Frontal cortex (tissue), 4 donors: ENCODE measurements around the gene ZNF507. TPM values are rescaled to one million over a fixed set of nuclear protein-coding genes. Genes with fewer than 3 reads are reported as not detected.

Source experiments
- DNase-seq, 2 donors: peaks; one replicate each; pipeline ENCODE4 v3.0.0; 2012; ENCODE audit warnings: low spot score in 2 of 2
- FAIRE-seq: peaks from 2 replicates; lab custom pipeline; 2012; peaks lifted over from hg19 to GRCh38; lab: Jason Lieb, UNC
- total RNA-seq: library from RNA; depleted of rRNA; stranded (reverse); fragments of >200 nt; gene quantifications from one replicate; pipeline ENCODE4 v1.2.3, GENCODE V29; 2014
- donor health status: control.
- donor health status: control.
- donor health status: control.

The ZNF507 gene
- total RNA-seq, 1 donor from 2014 or later, result 24.1 TPM

DNA sequence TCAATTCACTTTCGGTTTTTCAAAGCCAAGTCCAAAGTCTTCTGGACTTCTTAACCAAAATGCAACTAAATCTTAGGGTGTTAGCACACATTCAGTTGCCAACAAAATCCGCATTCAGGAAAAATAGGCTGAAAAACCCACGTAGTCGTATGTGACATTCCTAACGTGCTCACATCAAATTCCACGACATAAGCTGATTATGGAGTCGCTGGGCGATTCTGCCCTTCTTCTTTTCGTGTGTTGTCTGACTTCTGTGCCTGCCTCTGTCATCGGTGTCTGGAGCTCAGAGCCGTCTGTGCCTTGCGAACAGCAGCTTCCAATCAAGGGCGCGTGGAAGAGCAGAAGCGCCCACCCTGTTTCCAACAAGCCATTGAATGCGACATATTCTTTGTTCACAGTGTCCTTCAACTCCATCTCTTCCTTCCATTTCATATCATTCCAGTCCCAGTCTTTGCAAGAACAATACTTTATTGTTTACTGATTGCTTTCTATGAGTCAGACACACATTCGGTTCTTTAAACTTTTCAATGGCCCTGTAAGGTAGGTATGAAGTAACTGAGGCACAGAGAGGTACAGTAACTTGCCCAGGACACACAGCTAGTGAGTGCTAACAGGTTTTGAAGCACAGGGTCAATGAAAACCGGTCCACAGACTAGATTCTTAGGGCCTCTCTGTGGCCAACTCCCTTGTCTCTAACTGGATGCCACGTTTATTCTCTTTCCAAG, 8.2 kb upstream of the ZNF507 start:
- FAIRE-seq (no peak), DNase-seq (no peak)

GRCh38 chr19:32339423-32339822, 6.0 kb upstream of the ZNF507 start:
- FAIRE-seq, result no peak
- no peak for DNase-seq

DNA sequence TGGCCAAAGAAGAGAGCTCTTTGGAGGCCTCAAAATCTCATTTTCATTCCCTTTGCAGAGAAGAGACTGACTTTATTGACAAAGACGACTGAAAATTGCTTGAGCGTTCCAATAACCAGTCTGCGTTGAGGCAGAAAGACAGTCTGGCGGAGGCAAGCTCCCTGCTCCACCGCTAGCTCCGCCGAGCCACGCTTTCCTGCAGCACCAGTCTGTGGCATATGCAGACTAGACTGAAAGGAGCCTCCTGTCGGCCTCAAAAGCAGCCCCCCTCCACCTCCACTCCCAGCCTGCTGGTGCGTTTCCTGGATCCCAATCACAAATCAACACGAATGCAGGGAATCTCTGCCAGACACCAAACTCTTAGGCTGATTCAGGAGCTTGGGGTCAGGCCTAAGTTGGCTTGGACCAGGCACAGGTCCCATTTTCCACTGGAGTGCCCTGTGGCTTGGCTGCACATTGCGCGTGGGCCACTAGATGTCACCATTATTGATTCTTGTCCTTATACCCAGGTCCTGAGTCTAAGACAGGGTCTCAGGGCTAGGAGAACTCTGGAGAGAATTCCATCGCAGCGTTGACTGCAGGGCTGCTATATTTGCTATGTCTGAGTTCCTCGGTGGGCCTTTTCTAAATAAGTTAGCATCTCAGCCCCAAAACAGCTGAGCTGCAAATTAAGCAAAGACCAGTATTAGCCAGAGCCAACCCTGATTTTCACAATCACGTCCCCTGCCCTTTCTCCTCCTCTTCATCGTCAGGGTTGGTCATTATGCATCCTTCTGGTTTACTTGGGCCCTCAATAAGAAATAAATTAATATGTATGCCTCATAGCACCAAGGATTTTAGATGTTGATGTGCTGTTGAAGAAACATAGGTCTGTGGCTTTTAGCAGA, 5.2 kb upstream of the ZNF507 start:
- peak in 1 of 2 donors; percentile 61 for DNase-seq
- no peak for FAIRE-seq

GRCh38 chr19:32342695-32343094, 2.7 kb upstream of the ZNF507 start:
- FAIRE-seq (no peak), DNase-seq (no peak)

GRCh38 chr19:32343550-32344262, 1.7 kb upstream of the ZNF507 start:
- DNase-seq (no peak), FAIRE-seq (no peak)

DNA sequence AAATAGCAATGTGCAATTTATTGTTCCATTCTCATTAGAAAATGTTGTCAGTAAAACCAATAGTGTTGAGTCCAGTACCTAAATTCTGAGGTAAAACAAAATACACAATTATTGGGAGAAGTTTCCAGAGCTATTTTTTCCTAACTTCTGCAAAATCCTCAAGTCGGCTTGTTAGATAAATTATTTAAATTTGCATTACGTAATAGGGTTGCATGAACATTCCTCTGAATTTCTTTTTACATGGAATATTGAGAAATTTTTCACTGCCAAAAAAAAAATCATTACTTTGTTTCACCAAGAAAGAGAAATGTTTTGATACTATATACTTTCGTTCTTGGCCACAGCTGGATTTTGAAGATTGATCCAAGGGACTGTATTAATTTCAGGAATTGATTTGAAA, 1.5 kb downstream of the ZNF507 start:
- no peak for DNase-seq
- FAIRE-seq, result no peak

DNA sequence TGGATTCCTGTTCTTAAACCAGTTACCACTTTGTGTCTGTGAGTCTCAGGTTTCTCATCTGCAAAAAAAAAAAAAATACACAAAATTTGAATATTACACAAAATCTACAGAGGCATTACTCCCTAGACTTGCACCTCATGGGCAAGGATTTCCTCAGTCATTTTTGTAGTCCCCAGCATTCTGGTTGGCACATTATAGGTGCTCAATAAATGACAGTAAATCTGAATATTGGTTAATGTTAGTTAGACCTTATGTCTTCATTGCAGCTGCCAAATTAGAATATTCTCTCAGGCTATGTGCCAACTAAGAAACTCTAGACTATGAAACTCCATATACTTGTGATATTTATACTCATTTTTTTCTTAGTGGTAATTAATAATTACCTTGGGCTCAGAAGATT, 2.2 kb downstream of the ZNF507 start:
- no peak for DNase-seq
- FAIRE-seq, result no peak

GRCh38 chr19:32349051-32349450, 3.6 kb downstream of the ZNF507 start:
- no peak for DNase-seq
- FAIRE-seq, result no peak

DNA sequence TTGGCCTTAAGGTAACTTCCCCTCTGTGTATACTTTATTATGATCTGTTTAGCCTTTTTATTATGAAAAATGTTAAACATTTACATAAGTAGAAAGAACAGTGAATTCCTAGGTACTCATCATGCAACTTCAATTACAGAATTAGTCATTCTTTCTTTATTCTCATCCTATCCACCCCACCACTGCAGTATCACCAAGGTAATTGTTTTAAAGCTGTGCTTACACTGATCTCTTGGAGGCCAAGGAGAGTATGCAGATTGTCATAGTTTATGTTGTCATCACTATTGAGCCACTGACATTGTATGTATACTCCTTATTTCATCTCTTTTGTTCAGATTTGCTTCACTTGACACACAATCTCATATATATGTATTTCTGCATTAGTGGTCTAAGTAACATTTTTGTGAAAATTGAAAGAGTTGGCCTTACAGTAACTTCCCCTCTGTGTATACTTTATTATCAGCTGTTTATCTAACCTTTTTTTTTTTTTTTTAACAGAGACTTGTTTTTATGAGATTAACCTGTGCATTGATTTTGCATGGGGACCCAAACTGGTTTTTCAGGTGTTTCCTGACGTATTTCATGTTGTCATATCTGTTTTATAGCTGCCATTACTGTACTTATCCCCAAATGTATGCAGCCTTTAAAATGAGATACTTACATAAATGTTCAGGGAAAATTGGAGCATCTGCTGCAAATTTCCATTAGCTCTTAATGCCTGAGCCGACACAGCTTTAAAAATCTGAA, 4.5 kb downstream of the ZNF507 start:
- DNase-seq, result no peak
- FAIRE-seq, result no peak

DNA sequence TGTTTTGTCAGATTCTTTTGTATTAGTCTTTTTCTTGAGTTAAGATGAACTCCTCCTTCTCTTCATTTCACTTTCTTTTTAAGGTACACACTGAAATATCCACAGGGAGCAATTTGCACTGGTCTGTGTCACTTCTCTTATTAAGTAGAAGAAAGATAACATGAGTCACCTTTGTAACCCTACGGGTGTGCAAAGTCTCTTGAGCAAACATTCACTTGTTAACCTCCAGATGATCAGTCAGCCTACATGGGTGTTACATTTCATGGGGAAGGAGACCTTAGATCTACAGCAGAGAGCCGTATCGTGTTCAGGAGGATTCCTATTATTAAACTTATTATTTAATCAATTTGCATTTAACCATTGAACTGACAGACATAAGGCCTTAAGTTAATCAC, 5.1 kb downstream of the ZNF507 start:
- FAIRE-seq, result no peak
- no peak for DNase-seq

- no peak for DNase-seq
- no peak for FAIRE-seq
These were observed 5.6 kb downstream of the ZNF507 start for GRCh38 chr19:32350987-32351348.

GRCh38 chr19:32352241-32352630, 6.8 kb downstream of the ZNF507 start:
- FAIRE-seq, result no peak
- DNase-seq, result no peak

DNA sequence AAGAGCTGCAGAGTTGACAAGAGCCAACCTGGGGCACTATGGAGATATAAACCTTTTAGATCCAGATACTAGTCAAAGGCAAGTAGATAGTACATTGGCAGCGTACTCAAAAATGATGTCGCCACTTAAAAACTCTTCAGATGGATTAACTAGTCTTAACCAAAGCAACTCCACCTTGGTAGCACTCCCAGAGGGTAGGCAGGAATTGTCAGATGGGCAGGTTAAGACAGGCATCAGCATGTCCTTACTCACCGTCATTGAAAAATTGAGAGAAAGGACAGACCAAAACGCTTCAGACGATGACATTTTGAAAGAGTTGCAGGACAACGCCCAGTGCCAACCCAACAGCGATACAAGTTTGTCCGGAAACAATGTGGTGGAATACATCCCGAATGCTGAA, 8.9 kb downstream of the ZNF507 start:
- no peak for DNase-seq
- no peak for FAIRE-seq

GRCh38 chr19:32355309-32355708, 9.9 kb downstream of the ZNF507 start:
- DNase-seq (no peak), FAIRE-seq (no peak)

GRCh38 chr19:32357720-32358119, 12.3 kb downstream of the ZNF507 start:
- DNase-seq (no peak), FAIRE-seq (no peak)

- FAIRE-seq (no peak), DNase-seq (no peak)
These were observed 12.9 kb downstream of the ZNF507 start for GRCh38 chr19:32358321-32358720.

GRCh38 chr19:32359581-32359980, 14.2 kb downstream of the ZNF507 start:
- no peak for DNase-seq
- FAIRE-seq, result no peak

DNA sequence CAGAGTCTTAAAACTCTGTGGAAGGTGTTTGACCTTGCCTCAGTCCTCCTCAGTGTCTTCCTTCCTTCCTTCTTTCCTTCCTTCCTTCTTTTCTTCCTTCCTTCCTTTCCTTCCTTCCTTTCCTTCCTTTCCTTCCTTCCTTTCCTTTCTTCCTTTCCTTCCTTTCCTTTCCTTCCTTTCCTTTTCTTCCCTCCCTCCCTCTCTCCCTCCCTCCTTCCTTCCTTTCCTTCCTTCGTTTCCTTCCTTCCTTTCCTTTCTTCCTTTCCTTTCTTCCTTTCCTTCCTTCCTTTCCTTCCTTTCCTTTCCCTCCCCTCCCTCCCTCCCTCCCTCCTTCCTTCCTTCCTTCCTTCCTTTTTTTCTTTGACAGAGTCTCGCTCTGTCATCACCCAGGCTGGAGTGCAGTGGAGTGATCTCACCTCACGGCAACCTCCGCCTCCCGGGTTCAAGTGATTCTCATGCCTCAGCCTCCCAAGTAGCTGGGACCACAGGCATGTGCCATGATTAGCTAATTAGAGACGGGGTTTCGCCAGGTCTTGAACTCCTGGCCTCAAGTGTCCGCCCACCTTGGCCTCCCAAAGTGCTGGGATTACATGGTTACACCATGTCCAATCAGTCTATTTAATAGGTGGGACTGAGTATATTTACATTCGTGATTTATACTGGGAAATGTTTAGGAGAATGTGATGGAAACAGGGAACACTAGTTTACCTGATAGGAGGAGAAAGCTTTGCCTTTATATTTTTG, 16.3 kb downstream of the ZNF507 start:
- FAIRE-seq (no peak), DNase-seq (no peak)

DNA sequence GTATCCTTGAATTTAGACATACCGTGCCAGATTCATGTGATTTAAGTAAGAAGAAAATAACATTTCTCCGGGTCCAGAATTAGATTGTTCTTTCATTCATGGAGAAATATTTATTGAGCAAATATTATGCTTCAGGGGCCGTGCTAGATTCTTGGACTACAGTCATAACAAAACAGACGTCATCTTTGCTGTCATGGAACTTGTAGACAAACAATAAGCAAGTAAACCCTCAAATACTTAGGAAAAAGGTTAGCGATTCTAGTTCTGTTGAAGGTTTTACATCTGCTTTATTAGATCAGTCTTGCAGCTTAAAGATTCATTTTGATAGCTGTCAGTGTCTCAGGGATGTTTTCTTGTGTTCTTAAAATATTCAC, 16.9 kb downstream of the ZNF507 start:
- no peak for DNase-seq
- no peak for FAIRE-seq

DNA sequence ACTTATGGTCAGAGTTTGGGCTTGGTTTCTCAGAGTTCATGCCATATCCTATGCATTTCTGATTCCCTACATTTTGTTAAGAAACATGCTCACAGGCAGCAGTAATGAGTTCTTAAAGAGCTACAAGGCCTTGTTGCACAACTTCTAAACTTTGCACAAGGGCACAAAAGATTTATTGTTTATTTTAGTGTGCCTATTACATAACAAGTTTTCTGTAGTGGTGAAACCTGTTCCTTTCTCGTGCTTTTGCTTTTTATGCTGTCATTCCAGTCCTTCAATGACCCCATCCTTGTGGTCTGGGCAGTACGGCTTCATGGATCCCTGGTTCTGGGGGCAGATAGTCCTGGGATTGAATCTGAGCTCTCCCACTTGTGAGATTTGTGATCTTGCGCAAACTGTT, 17.8 kb downstream of the ZNF507 start:
- FAIRE-seq (no peak), DNase-seq (no peak)
